K562 (cell line): ENCODE data around the gene GRIP1. TPM values are rescaled to one million over a fixed set of nuclear protein-coding genes. Genes with fewer than 3 reads are reported as not detected.

Source experiments
- ATAC-seq: fragments of 200-7000 bp; cut with Tn5 transposase; 3 replicates; pipeline ENCODE4 v1.9.1; 2020; ENCODE audit warnings: moderate library complexity
- BruUV-seq: library from RNA; stranded (reverse); fragments of 400-500 nt; replicated peaks from 2 replicates; lab custom pipeline; 2021; lab: Mats Ljungman, UMichigan
- CTCF ChIA-PET: fragments of 300-600 bp; formaldehyde crosslinking; extraction: SDS; loops from one replicate; lab custom pipeline; 2021; ENCODE audit warnings: low intra/inter-chr PET ratio; lab: Yijun Ruan, JAX
- POLR2A ChIA-PET: fragments of 300-600, 350-650 bp; sonication (Branson Sonifier 250); formaldehyde crosslinking; extraction: SDS; loops from one replicate; lab custom pipeline; 2021; ENCODE audit warnings: antibody characterized with exemption, inconsistent platforms; lab: Yijun Ruan, JAX
- DNase-seq, 4 experiments: peaks; one replicate each; pipeline versions ENCODE4 v3.0.0 to v3.0.0-alpha.2; 2011 to 2018; ENCODE audit warnings: low spot score in 3 of 4, mixed read lengths in 3 of 4; ENCODE audit errors: extremely low read depth in 1 of 4
- FAIRE-seq: peaks from 2 replicates; lab custom pipeline; 2011; peaks lifted over from hg19 to GRCh38; lab: Jason Lieb, UNC
- H2AFZ ChIP-seq: 2 replicates; pipeline ENCODE4 v1.6.0; 2011; ENCODE audit warnings: low read depth, low read length, control low read depth, inconsistent platforms
- H3K27ac ChIP-seq: fragments of 200-600 bp; 3 replicates; pipeline ENCODE4 v1.8.0; 2011; ENCODE audit warnings: low read depth, mild to moderate bottlenecking, control low read depth, inconsistent platforms, low read length, moderate library complexity, mixed read lengths; ENCODE audit errors: extremely low read depth
- H3K27me3 ChIP-seq, 2 experiments: fragments of 300-600 bp in 1 of 2; 2 replicates in 1 of 2; 3 replicates in 1 of 2; pipeline versions ENCODE4 v1.6.0 to v1.8.0; 2011; ENCODE audit warnings: inconsistent platforms in 2 of 2, low read length in 2 of 2, mild to moderate bottlenecking in 1 of 2, mixed read lengths in 1 of 2, moderate library complexity in 1 of 2; ENCODE audit not compliant: control insufficient read depth in 2 of 2, insufficient read depth in 2 of 2
- H3K36me3 ChIP-seq: fragments of 300-600 bp; 3 replicates; pipeline ENCODE4 v1.8.0; 2011; ENCODE audit warnings: mild to moderate bottlenecking, low read length, inconsistent platforms; ENCODE audit not compliant: control insufficient read depth, insufficient read depth
- H3K4me1 ChIP-seq, 2 experiments: fragments of 200-600 bp in 1 of 2; replicated peaks in 1 of 2; 2 replicates in 1 of 2; 3 replicates in 1 of 2; pipeline versions ENCODE4 v1.5.1 to v1.8.0; 2011; ENCODE audit warnings: inconsistent platforms in 2 of 2, low read length in 2 of 2, mild to moderate bottlenecking in 1 of 2, mixed read lengths in 1 of 2, moderate library complexity in 1 of 2; ENCODE audit not compliant: control insufficient read depth in 2 of 2, insufficient read depth in 2 of 2
- H3K4me2 ChIP-seq: 2 replicates; pipeline ENCODE4 v1.6.1; 2011; ENCODE audit warnings: low read length, control low read depth, inconsistent platforms, mixed read lengths; ENCODE audit not compliant: insufficient read depth
- H3K4me3 ChIP-seq: fragments of 200-600 bp; sonication (generic), shearing (Covaris generic); 2 replicates; pipeline ENCODE4 v1.5.1; 2016; ENCODE audit warnings: control low read depth, inconsistent platforms
- H3K79me2 ChIP-seq: fragments of 200-600 bp; 3 replicates; pipeline ENCODE4 v1.8.0; 2011; ENCODE audit warnings: low read length, inconsistent platforms; ENCODE audit not compliant: control insufficient read depth, insufficient read depth
- H3K9ac ChIP-seq, 2 experiments: 2 replicates each; pipeline versions ENCODE4 v1.6.0 to v1.6.1; 2011; ENCODE audit warnings: low read depth in 2 of 2, low read length in 2 of 2, control low read depth in 1 of 2, inconsistent platforms in 1 of 2, mild to moderate bottlenecking in 1 of 2, mixed read lengths in 1 of 2; ENCODE audit not compliant: insufficient read depth in 1 of 2
- H3K9me1 ChIP-seq: one replicate; pipeline ENCODE4 v1.6.0; 2011; ENCODE audit warnings: inconsistent platforms, mild to moderate bottlenecking, low read length, moderate library complexity; ENCODE audit not compliant: control insufficient read depth, insufficient read depth
- H3K9me3 ChIP-seq: replicated peaks from 2 replicates; pipeline ENCODE4 v1.5.1; 2011; ENCODE audit warnings: low read depth, low read length, inconsistent platforms; ENCODE audit not compliant: control insufficient read depth, insufficient read depth
- H4K20me1 ChIP-seq: replicated peaks from 2 replicates; pipeline ENCODE4 v1.6.1; 2011; ENCODE audit warnings: low read length, inconsistent platforms, mixed read lengths; ENCODE audit not compliant: control insufficient read depth, insufficient read depth
- CBX2 ChIP-seq: fragments of 200-600 bp; sonication (generic); IDR thresholded peaks from one replicate; pipeline ENCODE4 v1.6.1; 2012; ENCODE audit warnings: mild to moderate bottlenecking, low read length, inconsistent platforms; ENCODE audit not compliant: insufficient read depth, poor library complexity, severe bottlenecking
- CEBPB ChIP-seq: fragments of 450-650 bp; IDR thresholded peaks from 2 replicates; pipeline ENCODE4 v1.6.1; 2016; ENCODE audit warnings: missing genetic modification characterization, missing compliant biosample characterization
- CGGBP1 ChIP-seq: fragments of 250-450 bp; sonication (Bioruptor Pico); IDR thresholded peaks from 2 replicates; pipeline ENCODE4 v1.9.0; 2021; ENCODE audit warnings: mild to moderate bottlenecking
- ELF4 ChIP-seq: fragments of 450-650 bp; formaldehyde crosslinking; IDR thresholded peaks from 2 replicates; pipeline ENCODE4 v1.4.0; 2022; ENCODE audit warnings: missing genetic modification characterization
- FOXJ2 ChIP-seq: fragments of 200-800 bp; sonication (Bioruptor generic); IDR thresholded peaks from 2 replicates; pipeline ENCODE4 v1.6.1; 2016; ENCODE audit warnings: missing genetic modification characterization, missing compliant biosample characterization
- HMG20B ChIP-seq: fragments of 250-450 bp; sonication (Bioruptor Pico); IDR thresholded peaks from 2 replicates; pipeline ENCODE4 v1.5.0; 2021; ENCODE audit warnings: mild to moderate bottlenecking
- JUNB ChIP-seq: fragments of 450-650 bp; formaldehyde crosslinking; conservative IDR thresholded peaks from 2 replicates; pipeline ENCODE4 v1.4.0; 2020; ENCODE audit warnings: mild to moderate bottlenecking
- L3MBTL2 ChIP-seq: fragments of 450-650 bp; IDR thresholded peaks from 2 replicates; pipeline ENCODE4 v1.6.1; 2016; ENCODE audit warnings: mild to moderate bottlenecking, moderate library complexity
- MAFK ChIP-seq: IDR thresholded peaks from 2 replicates; pipeline ENCODE4 v1.6.1; 2011; ENCODE audit warnings: low read length, improper control_type of control experiment
- MCM7 ChIP-seq, 2 experiments: fragments of 450-650 bp; IDR thresholded peaks; 2 replicates each; pipeline ENCODE4 v1.6.1; 2016 to 2018
- RBM22 ChIP-seq: fragments of 200-400 bp; formaldehyde crosslinking; IDR thresholded peaks from 2 replicates; pipeline ENCODE4 v1.6.1; 2018; ENCODE audit warnings: low read length, low read depth; ENCODE audit not compliant: poor library complexity, severe bottlenecking
- RBM39 ChIP-seq: fragments of 200-400 bp; formaldehyde crosslinking; optimal IDR thresholded peaks from 2 replicates; pipeline ENCODE3; 2018; ENCODE audit warnings: low read depth, low read length
- SMARCA5 ChIP-seq: fragments of 450-650 bp; IDR thresholded peaks from 2 replicates; pipeline ENCODE4 v1.6.1; 2016
- STAT6 ChIP-seq: sonication (generic); formaldehyde crosslinking; IDR thresholded peaks from 2 replicates; pipeline ENCODE4 v1.8.1; 2023; ENCODE audit warnings: mild to moderate bottlenecking, missing genetic modification reagents
- TSC22D4 ChIP-seq: fragments of 450-650 bp; IDR thresholded peaks from 2 replicates; pipeline ENCODE4 v1.6.1; 2016; ENCODE audit warnings: missing genetic modification characterization, missing biosample characterization, control low read depth
- ZNF146 ChIP-seq: IDR thresholded peaks from one replicate; pipeline ENCODE4 v1.6.1; 2018; ENCODE audit warnings: missing compliant biosample characterization; ENCODE audit not compliant: unreplicated experiment
- WGBS: fragments of 100-300 bp; shearing (Covaris generic); methylation state at CpG from one replicate; pipeline ENCODE4 v1.1.6; 2016; ENCODE audit warnings: low coverage, mixed read lengths; ENCODE audit not compliant: insufficient coverage; ENCODE audit errors: missing lambda C conversion rate; 5-methylcytosine and 5-hydroxymethylcytosine counted together
- in situ Hi-C: fragments of 300-500 bp; cut with MboI; formaldehyde crosslinking; loops from 4 replicates; pipeline ENCODE4 v1.15.0; 2018; ENCODE audit warnings: inconsistent platforms, mixed read lengths
- intact Hi-C: fragments of 100-400 bp; cut with micrococcal nuclease; formaldehyde crosslinking; loops from 2 replicates; pipeline ENCODE4 v1.14.2; 2022
- polyA plus RNA-seq, 8 experiments: library from polyadenylated mRNA; depleted of rRNA in 4 of 8; stranded (reverse) in 5 of 8; unstranded in 3 of 8; fragments of >200 nt; fragmentation: Nextera tagmentation in 2 of 8; fragmentation: Illumina TruSeq in 1 of 8; extraction: Ambion mirVana in 2 of 8; extraction: Trizol in 1 of 8; gene quantifications; 2 replicates each; pipeline versions ENCODE4 v1.2.1 to v1.2.3, GENCODE V29; 2011 to 2014; ENCODE audit warnings: inconsistent platforms in 1 of 8, missing spikeins in 1 of 8
- total RNA-seq, 7 experiments: library from RNA; depleted of rRNA in 6 of 7; stranded (reverse); fragments of >200 nt in 6 of 7; fragmentation: Illumina TruSeq in 2 of 7; extraction: Trizol in 2 of 7; gene quantifications; 2 replicates each; pipeline versions ENCODE4 v1.2.1 to v1.2.3, GENCODE V29; 2011 to 2021; ENCODE audit warnings: low replicate concordance in 1 of 7
- TF ChIP-seq, protein P1 (sequence below): fragments of 250-450 bp; sonication (Bioruptor Pico); IDR thresholded peaks from 2 replicates; pipeline ENCODE4 v1.5.0; 2021

Gene GRIP1
- total and polyA plus RNA-seq, 9 of the 15 experiments (the other 6 are each of a cell fraction or from before 2014, with no cell fraction given): 0.28 to 1.2 (median 0.45) TPM

DNA sequence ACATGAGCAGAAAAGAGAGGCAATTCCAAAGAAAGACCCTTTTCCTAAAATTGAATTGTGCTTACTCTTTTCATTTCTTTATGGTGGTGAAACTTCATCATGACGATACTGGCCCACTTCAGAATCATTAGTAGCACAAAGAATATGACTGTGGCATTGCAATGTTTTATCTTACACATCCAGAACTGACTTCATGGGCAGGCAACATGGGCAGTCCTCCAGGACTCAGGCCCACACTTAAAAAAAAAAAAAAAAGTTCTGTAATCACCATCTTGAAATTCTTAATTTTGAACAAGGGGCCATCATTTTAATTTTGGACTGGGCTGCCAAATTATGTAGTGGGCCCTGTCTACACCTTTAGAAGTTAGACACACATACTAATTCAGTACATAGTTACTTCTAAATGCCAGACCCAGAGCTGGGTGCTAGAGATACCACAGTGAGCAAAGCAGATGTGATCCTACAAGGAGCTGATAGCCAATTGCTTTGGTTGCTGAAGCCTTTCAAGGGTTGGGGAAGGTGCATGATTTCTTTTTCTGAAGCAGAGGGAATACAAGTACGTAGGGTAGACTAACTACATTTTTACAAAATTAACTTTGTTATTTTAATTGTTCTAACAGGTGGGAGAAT, 341.4 kb downstream of the GRIP1 start:
- ChIA-PET CTCF (no interaction called here), POLR2A (no interaction called here)
- Histone ChIP-seq H3K4me3 (no peak overlapping the region), H3K4me1 (no peaks in the 10 kb centered on the region), H3K27ac (no peak overlapping the region), H3K9me3 (no peaks in the 10 kb centered on the region; the same call in 1 of the 2 replicates), H3K4me2 (no peak overlapping the region), H3K9ac (no peak overlapping the region), H3K79me2 (no peaks in the 10 kb centered on the region), H3K9me1 (no peaks in the 10 kb centered on the region), H4K20me1 (no peaks in the 10 kb centered on the region), H3K27me3 (no peaks in the 10 kb centered on the region), H3K36me3 (peaks cover 6% of the 10 kb centered on the region; the same call in 2 of the 3 replicates), H2AFZ (no peak overlapping the region)
- FAIRE-seq (no peak), ATAC-seq (no peak), DNase-seq (no peak)
- in situ Hi-C loops (no loop called here), intact Hi-C loops (no loop called here)
- TF ChIP-seq HMG20B (CRISPR knock-in tag) (no peak), CBX2 (no peak), SMARCA5 (no peak), MAFK (no peak), CGGBP1 (CRISPR knock-in tag) (no peak), RBM39 (no peak), JUNB (no peak), ELF4 (CRISPR knock-in tag) (no peak), MCM7 (IDR thresholded peaks at IDR 0.05) (no peak), L3MBTL2 (no peak), ZNF146 (CRISPR knock-in tag) (no peak), TSC22D4 (no peak), STAT6 (CRISPR knock-in tag) (no peak), RBM22 (no peak), FOXJ2 (no peak), CEBPB (tag) (no peak)
- TF ChIP-seq, protein P1, sequence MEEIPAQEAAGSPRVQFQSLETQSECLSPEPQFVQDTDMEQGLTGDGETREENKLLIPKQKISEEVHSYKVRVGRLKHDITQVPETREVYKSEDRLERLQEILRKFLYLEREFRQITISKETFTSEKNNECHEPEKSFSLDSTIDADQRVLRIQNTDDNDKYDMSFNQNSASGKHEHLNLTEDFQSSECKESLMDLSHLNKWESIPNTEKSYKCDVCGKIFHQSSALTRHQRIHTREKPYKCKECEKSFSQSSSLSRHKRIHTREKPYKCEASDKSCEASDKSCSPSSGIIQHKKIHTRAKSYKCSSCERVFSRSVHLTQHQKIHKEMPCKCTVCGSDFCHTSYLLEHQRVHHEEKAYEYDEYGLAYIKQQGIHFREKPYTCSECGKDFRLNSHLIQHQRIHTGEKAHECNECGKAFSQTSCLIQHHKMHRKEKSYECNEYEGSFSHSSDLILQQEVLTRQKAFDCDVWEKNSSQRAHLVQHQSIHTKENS (CRISPR knock-in tag): no peak
- no TSS peak for BruUV-seq
- 55% methylated on average over 2 of the region's 2 CpGs for WGBS
